Measurements from ENCODE around the gene LRCH1.

The LRCH1 gene

GRCh38 chr13:46571909-46572595 is 19.1 kb downstream of the LRCH1 start:
- no peak for DNase-seq (ENCODE audit: low read depth in 1 of 2, low spot score in 1 of 2)
- in situ Hi-C loops (cut with HindIII; ENCODE audit: low pct_unique_long_range_greater_than_20kb, low sequenced_read_pairs): no loop called here
- no peak for TF ChIP-seq JUND (IDR thresholded peaks at IDR 0.05; ENCODE audit: low read depth)

- DNase-seq (ENCODE audit: low read depth in 1 of 2, low spot score in 1 of 2): no peak
- in situ Hi-C loops (cut with HindIII; ENCODE audit: low pct_unique_long_range_greater_than_20kb, low sequenced_read_pairs): no loop called here
- TF ChIP-seq JUND (IDR thresholded peaks at IDR 0.05; ENCODE audit: low read depth): no peak
Observed at GRCh38 chr13:46572752-46573431, 19.9 kb downstream of the LRCH1 start.

- in situ Hi-C loops (cut with HindIII; ENCODE audit: low pct_unique_long_range_greater_than_20kb, low sequenced_read_pairs): no loop called here
- no peak for DNase-seq (ENCODE audit: low read depth in 1 of 2, low spot score in 1 of 2)
Observed at GRCh38 chr13:46575301-46575771, 22.4 kb downstream of the LRCH1 start.

GRCh38 chr13:46575818-46576221 is 22.9 kb downstream of the LRCH1 start:
- DNase-seq (ENCODE audit: low read depth in 1 of 2, low spot score in 1 of 2): no peak
- TF ChIP-seq JUND (IDR thresholded peaks at IDR 0.05; ENCODE audit: low read depth): no peak
- in situ Hi-C loops (cut with HindIII; ENCODE audit: low pct_unique_long_range_greater_than_20kb, low sequenced_read_pairs): no loop called here

More at GRCh38 chr13:46575301-46575771, 22.4 kb downstream of the LRCH1 start:
- no peak for TF ChIP-seq JUND (IDR thresholded peaks at IDR 0.05; ENCODE audit: low read depth)

GRCh38 chr13:46576762-46577161 is 23.8 kb downstream of the LRCH1 start:
- in situ Hi-C loops (cut with HindIII; ENCODE audit: low pct_unique_long_range_greater_than_20kb, low sequenced_read_pairs): no loop called here
- no peak for TF ChIP-seq JUND (IDR thresholded peaks at IDR 0.05; ENCODE audit: low read depth)
- DNase-seq (ENCODE audit: low read depth in 1 of 2, low spot score in 1 of 2): no peak

- in situ Hi-C loops (cut with HindIII; ENCODE audit: low pct_unique_long_range_greater_than_20kb, low sequenced_read_pairs): no loop called here
- no peak for DNase-seq (ENCODE audit: low read depth in 1 of 2, low spot score in 1 of 2)
- no peak for TF ChIP-seq JUND (IDR thresholded peaks at IDR 0.05; ENCODE audit: low read depth)
Observed at GRCh38 chr13:46577696-46578589, 25.0 kb downstream of the LRCH1 start.

- DNase-seq (ENCODE audit: low read depth in 1 of 2, low spot score in 1 of 2): no peak
- in situ Hi-C loops (cut with HindIII; ENCODE audit: low pct_unique_long_range_greater_than_20kb, low sequenced_read_pairs): no loop called here
- no peak for TF ChIP-seq JUND (IDR thresholded peaks at IDR 0.05; ENCODE audit: low read depth)
Observed at GRCh38 chr13:46578590-46578975, 25.6 kb downstream of the LRCH1 start.

- no peak for DNase-seq (ENCODE audit: low read depth in 1 of 2, low spot score in 1 of 2)
- no peak for TF ChIP-seq JUND (IDR thresholded peaks at IDR 0.05; ENCODE audit: low read depth)
- in situ Hi-C loops (cut with HindIII; ENCODE audit: low pct_unique_long_range_greater_than_20kb, low sequenced_read_pairs): no loop called here
Observed at GRCh38 chr13:46580362-46580839, 27.4 kb downstream of the LRCH1 start.

- in situ Hi-C loops (cut with HindIII; ENCODE audit: low pct_unique_long_range_greater_than_20kb, low sequenced_read_pairs): no loop called here
- no peak for DNase-seq (ENCODE audit: low read depth in 1 of 2, low spot score in 1 of 2)
- no peak for TF ChIP-seq JUND (IDR thresholded peaks at IDR 0.05; ENCODE audit: low read depth)
Observed at GRCh38 chr13:46582190-46582589, 29.2 kb downstream of the LRCH1 start.

- TF ChIP-seq JUND (IDR thresholded peaks at IDR 0.05; ENCODE audit: low read depth): no peak
- no peak for DNase-seq (ENCODE audit: low read depth in 1 of 2, low spot score in 1 of 2)
- in situ Hi-C loops (cut with HindIII; ENCODE audit: low pct_unique_long_range_greater_than_20kb, low sequenced_read_pairs): no loop called here
Observed at GRCh38 chr13:46586751-46587514, 34.0 kb downstream of the LRCH1 start.

GRCh38 chr13:46587807-46588418 is 34.9 kb downstream of the LRCH1 start:
- in situ Hi-C loops (cut with HindIII; ENCODE audit: low pct_unique_long_range_greater_than_20kb, low sequenced_read_pairs): no loop called here
- TF ChIP-seq JUND (IDR thresholded peaks at IDR 0.05; ENCODE audit: low read depth): no peak
- DNase-seq (ENCODE audit: low read depth in 1 of 2, low spot score in 1 of 2): no peak
